ENCODE results near the gene RFNG. TPM values are rescaled to one million over a fixed set of nuclear protein-coding genes. Genes with fewer than 3 reads are reported as not detected.

The RFNG gene
- total RNA-seq, 6 donors from 2014 or later: 25.0 to 101 (median 37.5) TPM

GRCh38 chr17:82096709-82097183 is 45.1 kb upstream of the RFNG start:
- no peaks in the 10 kb centered on the region for H3K9me3 ChIP-seq
- no peaks in the 10 kb centered on the region for H3K27me3 ChIP-seq
- peaks cover 18 to 75% (median 40%) of the 10 kb centered on the region in 4 donors for H3K4me1 ChIP-seq
- TF ChIP-seq POLR2AphosphoS5 (IDR thresholded peaks at IDR 0.05): no peak
- peak in 1 of 4 donors; percentile 12 for TF ChIP-seq POLR2A (IDR thresholded peaks at IDR 0.05)
- no peak for TF ChIP-seq CTCF (IDR thresholded peaks at IDR 0.05)
- H3K27ac ChIP-seq: peak overlapping the region; percentile 95 to 99 (median 97)
- DNase-seq: no peak
- peaks cover 20 to 45% (median 44%) of the 10 kb centered on the region in 4 donors for H3K36me3 ChIP-seq
- ATAC-seq (ENCODE audit: low FRiP score in 2 of 2): no peak
- H3K4me3 ChIP-seq: peak overlapping the region; percentile 68 to 95 (median 87)
- 65 to 80% methylated on average over 3 to 7 of the region's 8 CpGs for WGBS, 2 donors

- DNase-seq (peak in 1 of 2 donors; percentile 80), ATAC-seq (ENCODE audit: low FRiP score in 2 of 2) (no peak)
- peaks cover 18 to 68% (median 36%) of the 10 kb centered on the region in 4 donors for H3K4me1 ChIP-seq
- H3K36me3 ChIP-seq: peaks cover 21 to 52% (median 51%) of the 10 kb centered on the region in 4 donors
- TF ChIP-seq POLR2A (IDR thresholded peaks at IDR 0.05) (peak in 1 of 4 donors; percentile 37), CTCF (IDR thresholded peaks at IDR 0.05) (no peak)
- peak overlapping the region in 2 of 4 donors; percentile 95 to 96 for H3K27ac ChIP-seq
- no peaks in the 10 kb centered on the region for H3K9me3 ChIP-seq
- WGBS, 2 donors: 80 to 91% methylated on average over 7 to 34 of the region's 35 CpGs
- no peaks in the 10 kb centered on the region for H3K27me3 ChIP-seq
- H3K4me3 ChIP-seq: peak overlapping the region in 3 of 4 donors; percentile 68 to 95 (median 92)
Measured at GRCh38 chr17:82095777-82096708, 44.4 kb upstream of the RFNG start.

GRCh38 chr17:82094931-82095776 is 43.5 kb upstream of the RFNG start:
- peaks cover 18 to 66% (median 31%) of the 10 kb centered on the region in 4 donors for H3K4me1 ChIP-seq
- H3K27ac ChIP-seq: peak overlapping the region in 2 of 4 donors; percentile 95 to 96
- peaks cover 30 to 61% (median 60%) of the 10 kb centered on the region in 4 donors for H3K36me3 ChIP-seq
- H3K9me3 ChIP-seq: no peaks in the 10 kb centered on the region
- DNase-seq (peak in 1 of 2 donors; percentile 83), ATAC-seq (ENCODE audit: low FRiP score in 2 of 2) (no peak)
- 86 to 89% methylated on average over 13 to 37 of the region's 37 CpGs for WGBS, 2 donors
- H3K4me3 ChIP-seq: peak overlapping the region in 3 of 4 donors; percentile 68 to 95 (median 92)
- TF ChIP-seq EP300 (IDR thresholded peaks at IDR 0.05): no peak
- no peak for TF ChIP-seq CTCF (IDR thresholded peaks at IDR 0.05)
- TF ChIP-seq POLR2A (IDR thresholded peaks at IDR 0.05): peak in 1 of 4 donors; percentile 43
- no peak for TF ChIP-seq POLR2AphosphoS5 (IDR thresholded peaks at IDR 0.05)
- H3K27me3 ChIP-seq: no peaks in the 10 kb centered on the region

- Histone ChIP-seq H3K27ac (peak overlapping the region in 2 of 4 donors; percentile 6 to 27), H3K27me3 (no peaks in the 10 kb centered on the region), H3K36me3 (peaks cover 50 to 80% (median 80%) of the 10 kb centered on the region in 4 donors), H3K9me3 (no peaks in the 10 kb centered on the region), H3K4me1 (peaks cover 7 to 52% (median 19%) of the 10 kb centered on the region in 4 donors), H3K4me3 (no peak overlapping the region)
- TF ChIP-seq CTCF (IDR thresholded peaks at IDR 0.05): no peak
- TF ChIP-seq EP300 (IDR thresholded peaks at IDR 0.05): no peak
- peak in 1 of 4 donors; percentile 58 for TF ChIP-seq POLR2A (IDR thresholded peaks at IDR 0.05)
- TF ChIP-seq POLR2AphosphoS5 (IDR thresholded peaks at IDR 0.05): no peak
- peak in 1 of 2 donors; percentile 82 for DNase-seq
- ATAC-seq (ENCODE audit: low FRiP score in 2 of 2): no peak
- WGBS, 2 donors: 98 to 100% methylated on average over 6 to 30 of the region's 40 CpGs
Measured at GRCh38 chr17:82092995-82093751, 41.6 kb upstream of the RFNG start.
